Measurements from ENCODE around the gene MAP4K4. TPM values are rescaled to one million over a fixed set of nuclear protein-coding genes. Genes with fewer than 3 reads are reported as not detected.

MAP4K4 gene
- total and polyA plus RNA-seq, 2 of the 4 experiments (the other 2 are of a cell fraction), result 89.4 to 124 TPM

DNA sequence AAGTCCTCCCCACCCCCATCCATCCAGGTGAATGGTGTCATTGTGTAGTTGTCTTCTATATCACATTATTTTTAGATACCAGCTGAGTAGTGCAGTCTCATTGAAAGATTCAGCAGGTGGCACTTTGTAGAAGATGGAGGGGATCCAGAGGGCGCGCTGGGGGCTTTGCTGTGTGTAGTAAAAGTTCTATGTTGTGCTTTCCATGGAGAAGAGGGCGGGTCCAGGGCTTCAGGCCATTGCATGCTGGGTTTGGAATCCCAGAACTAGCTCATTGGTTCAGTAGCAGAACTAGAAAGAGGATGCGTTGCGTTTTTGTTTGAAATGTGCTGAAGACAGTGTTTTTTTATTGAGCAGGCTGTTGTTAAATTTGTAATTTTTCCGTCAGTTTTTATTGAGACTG lies 120.0 kb downstream of the MAP4K4 start:
- Histone ChIP-seq H3K56ac (ENCODE audit: extremely low read depth, insufficient read depth, low read length) (no peak overlapping the region), H3K9ac (ENCODE audit: low read depth, low read length) (no peak overlapping the region), H3K4me3 (ENCODE audit: insufficient read depth, low read depth, low read length) (no peak overlapping the region), H4K5ac (ENCODE audit: low read depth, low read length) (no peak overlapping the region), H2AFZ (replicated peaks; ENCODE audit: low read length, poor library complexity) (no peak overlapping the region), H3K79me1 (ENCODE audit: low read depth in 1 of 2, low read length in 2 of 2) (peaks cover 9 to 89% of the 10 kb centered on the region in 2 experiments), H2BK15ac (ENCODE audit: low read depth, low read length) (no peak overlapping the region), H3K4me2 (ENCODE audit: low read depth, low read length) (no peak overlapping the region), H2BK5ac (ENCODE audit: low read depth, low read length, poor library complexity, severe bottlenecking) (no peak overlapping the region), H3K36me3 (ENCODE audit: control insufficient read depth, insufficient read depth, low read length) (no peaks in the 10 kb centered on the region), H2AK9ac (replicated peaks; ENCODE audit: low read depth, low read length, poor library complexity) (no peak overlapping the region), H3K27ac (ENCODE audit: insufficient read depth, low read length) (no peak overlapping the region), H3K4ac (ENCODE audit: low read depth, low read length) (no peak overlapping the region), H3K4me1 (ENCODE audit: control insufficient read depth, insufficient read depth, low read length) (peaks cover 31% of the 10 kb centered on the region), H2AK5ac (ENCODE audit: low read depth, low read length) (no peak overlapping the region), H4K91ac (ENCODE audit: insufficient read depth, low read depth, low read length) (no peak overlapping the region), H3K23ac (ENCODE audit: low read depth, low read length) (no peak overlapping the region), H3K9me1 (ENCODE audit: insufficient read depth, low read length) (peaks cover 38% of the 10 kb centered on the region), H2BK20ac (ENCODE audit: low read depth, low read length) (no peak overlapping the region), H3K27me3 (ENCODE audit: control insufficient read depth, insufficient read depth, low read length) (no peaks in the 10 kb centered on the region), H3K14ac (replicated peaks; ENCODE audit: low read depth, low read length) (peak overlapping the region; percentile 44; the same call in 1 of the 2 replicates), H4K20me1 (ENCODE audit: insufficient read depth, low read length) (peaks cover 93% of the 10 kb centered on the region), H3K18ac (ENCODE audit: low read depth, low read length) (no peak overlapping the region), H3K9me3 (ENCODE audit: control insufficient read depth, insufficient read depth, low read length) (no peaks in the 10 kb centered on the region), H2BK120ac (ENCODE audit: low read depth, low read length) (no peak overlapping the region), H4K8ac (ENCODE audit: low read depth in 2 of 2, low read length in 2 of 2) (no peak overlapping the region)
- TF ChIP-seq SMC3 (IDR thresholded peaks at IDR 0.05; ENCODE audit: low read depth, low read length) (no peak), CTCF (conservative IDR thresholded peaks at IDR 0.05; ENCODE audit: low read depth, low read length) (no peak), RFX5 (IDR thresholded peaks at IDR 0.05; ENCODE audit: low read depth, low read length) (no peak), NFE2L2 (IDR thresholded peaks at IDR 0.05; ENCODE audit: low read depth, low read length) (no peak), FOS (IDR thresholded peaks at IDR 0.05; ENCODE audit: low read depth, low read length) (no peak), MAZ (IDR thresholded peaks at IDR 0.05; ENCODE audit: borderline replicate concordance, low read depth, low read length) (no peak), MAFK (IDR thresholded peaks at IDR 0.05; ENCODE audit: low read depth, low read length) (no peak), BHLHE40 (IDR thresholded peaks at IDR 0.05; ENCODE audit: low read depth, low read length) (no peak), CHD1 (IDR thresholded peaks at IDR 0.05; ENCODE audit: low read depth, low read length) (no peak), POLR2A (IDR thresholded peaks at IDR 0.05; ENCODE audit: low read depth, low read length) (no peak), MXI1 (IDR thresholded peaks at IDR 0.05; ENCODE audit: borderline replicate concordance, low read depth, low read length) (no peak), CEBPB (IDR thresholded peaks at IDR 0.05; ENCODE audit: low read depth, low read length) (no peak), RAD21 (IDR thresholded peaks at IDR 0.05; ENCODE audit: low read length) (no peak), RCOR1 (IDR thresholded peaks at IDR 0.05; ENCODE audit: insufficient replicate concordance, low read length) (no peak)
- TF ChIP-seq, protein P1, sequence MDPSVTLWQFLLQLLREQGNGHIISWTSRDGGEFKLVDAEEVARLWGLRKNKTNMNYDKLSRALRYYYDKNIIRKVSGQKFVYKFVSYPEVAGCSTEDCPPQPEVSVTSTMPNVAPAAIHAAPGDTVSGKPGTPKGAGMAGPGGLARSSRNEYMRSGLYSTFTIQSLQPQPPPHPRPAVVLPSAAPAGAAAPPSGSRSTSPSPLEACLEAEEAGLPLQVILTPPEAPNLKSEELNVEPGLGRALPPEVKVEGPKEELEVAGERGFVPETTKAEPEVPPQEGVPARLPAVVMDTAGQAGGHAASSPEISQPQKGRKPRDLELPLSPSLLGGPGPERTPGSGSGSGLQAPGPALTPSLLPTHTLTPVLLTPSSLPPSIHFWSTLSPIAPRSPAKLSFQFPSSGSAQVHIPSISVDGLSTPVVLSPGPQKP (IDR thresholded peaks at IDR 0.05; ENCODE audit: borderline replicate concordance, low read depth, low read length), result no peak
- TF ChIP-seq, protein P2, sequence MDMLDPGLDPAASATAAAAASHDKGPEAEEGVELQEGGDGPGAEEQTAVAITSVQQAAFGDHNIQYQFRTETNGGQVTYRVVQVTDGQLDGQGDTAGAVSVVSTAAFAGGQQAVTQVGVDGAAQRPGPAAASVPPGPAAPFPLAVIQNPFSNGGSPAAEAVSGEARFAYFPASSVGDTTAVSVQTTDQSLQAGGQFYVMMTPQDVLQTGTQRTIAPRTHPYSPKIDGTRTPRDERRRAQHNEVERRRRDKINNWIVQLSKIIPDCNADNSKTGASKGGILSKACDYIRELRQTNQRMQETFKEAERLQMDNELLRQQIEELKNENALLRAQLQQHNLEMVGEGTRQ (IDR thresholded peaks at IDR 0.05; ENCODE audit: low read depth, low read length), result no peak
- ChIA-PET POLR2A (ENCODE audit: unreplicated experiment) (no interaction called here), CTCF (no interaction called here)
- no peak for DNase-seq
- ATAC-seq (ENCODE audit: low read depth), result no peak
- intact Hi-C loops (cut with micrococcal nuclease) (loop anchor here (5.0 kb wide), 1 partner anchor 40 kb away; no protein-coding TSS in a partner anchor), in situ Hi-C loops (cut with MboI; ENCODE audit: low sequenced_read_pairs) (no loop called here), dilution Hi-C loops (cut with HindIII; ENCODE audit: low sequenced_read_pairs, unreplicated experiment) (no loop called here)
- BruUV-seq (replicated peaks), result no TSS peak
- 94% methylated on average over 3 of the region's 6 CpGs; no CpG with 5 or more reads in 1 of the 2 experiments for WGBS, 2 experiments (ENCODE audit: extremely low coverage in 2 of 2, insufficient read length in 1 of 2)
